ENCODE measurements around the gene OCIAD2. TPM values are rescaled to one million over a fixed set of nuclear protein-coding genes. Genes with fewer than 3 reads are reported as not detected.
"Not testable (repeated sequence)": the region's sequence is repeated elsewhere in the genome, so short reads cannot be mapped to it uniquely, and the experiment has no call there.

OCIAD2 gene
- total RNA-seq, 2 experiments from 2014 or later, result 64.0 TPM

DNA sequence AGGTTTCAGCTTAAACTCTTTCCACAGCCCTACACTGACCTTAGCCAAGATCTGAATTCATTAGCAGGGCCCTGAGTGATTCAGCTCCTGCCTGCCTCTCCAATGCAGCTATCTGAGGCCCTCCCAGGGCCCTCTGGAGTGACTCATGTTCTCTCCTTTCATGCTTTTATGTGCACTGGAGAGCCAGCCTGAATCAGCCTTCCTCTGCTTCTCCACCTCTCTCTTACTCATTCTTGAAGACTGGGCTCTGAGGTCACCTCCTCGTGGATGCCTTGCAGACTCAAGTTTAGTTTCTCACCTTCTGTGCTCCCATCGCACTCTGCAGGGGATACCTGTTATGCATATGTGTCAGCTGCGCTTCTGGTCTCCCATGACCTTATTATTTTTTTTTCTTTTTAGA, 3.1 kb upstream of the OCIAD2 start:
- CTCF ChIA-PET, result interaction anchor here (0.9 to 1.4 kb wide), 2 partner anchors 35 to 52 kb away, joined by 3 to 5 read pairs; no protein-coding TSS in a partner anchor
- POLR2A ChIA-PET, result no interaction called here

DNA sequence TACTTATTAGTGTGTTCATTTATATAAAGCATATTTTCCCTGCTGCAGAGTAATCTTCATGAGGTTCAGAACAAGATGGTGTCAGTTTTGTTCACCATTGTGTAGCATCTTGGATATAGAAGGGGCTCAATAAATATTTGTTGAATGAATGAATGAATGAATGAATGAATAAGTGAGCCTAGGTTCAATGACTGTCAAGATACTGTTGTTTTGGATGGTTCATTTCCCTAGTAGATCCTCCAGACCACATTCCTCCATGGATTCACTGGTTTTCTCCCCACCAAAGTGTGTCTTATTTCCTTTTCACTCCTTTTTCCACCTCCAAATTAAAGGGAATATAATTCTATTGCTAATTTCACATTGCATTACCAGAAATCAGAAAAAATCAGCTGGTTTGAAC, 2.1 kb upstream of the OCIAD2 start:
- POLR2A ChIA-PET, result no interaction called here
- CTCF ChIA-PET, result interaction anchor here (0.6 kb wide), 1 partner anchor 660 kb away, joined by 4 read pairs; no protein-coding TSS in a partner anchor

DNA sequence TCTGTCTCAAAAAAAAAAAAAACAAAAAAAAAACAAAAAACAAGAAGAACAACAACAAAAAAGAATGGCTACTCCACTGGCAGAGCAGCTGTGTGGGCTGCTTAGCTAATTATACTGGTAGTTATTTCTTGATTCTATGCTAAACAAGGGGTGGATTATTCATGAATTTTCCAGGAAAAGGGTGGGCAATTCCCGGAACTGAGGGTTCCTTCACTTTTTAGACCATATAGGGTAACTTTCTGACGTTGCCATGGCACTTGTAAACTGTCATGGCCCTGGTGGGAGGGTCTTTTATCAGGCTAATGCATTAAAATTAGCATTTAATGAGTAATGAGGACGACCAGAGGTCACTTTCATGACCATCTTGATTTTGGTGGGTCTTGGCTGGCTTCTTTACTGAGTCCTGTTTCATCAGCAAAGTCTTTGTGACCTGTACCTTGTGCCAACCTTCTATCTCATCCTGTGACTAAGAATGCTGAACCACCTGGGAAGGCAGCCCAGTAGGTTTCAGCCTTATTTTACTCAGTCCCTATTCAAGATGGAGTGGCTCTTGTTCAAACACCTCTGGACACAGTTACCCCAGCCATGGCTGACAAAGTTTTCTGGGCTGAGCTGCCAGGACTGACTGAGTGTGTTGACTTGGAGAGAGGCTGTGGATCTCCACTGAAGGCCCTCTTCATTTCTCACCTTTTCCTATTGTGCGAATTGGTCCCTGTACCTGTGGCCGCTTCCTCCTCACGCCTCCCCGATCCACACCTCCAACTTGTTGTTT, 1.3 kb upstream of the OCIAD2 start:
- ChIA-PET CTCF (interaction anchor here (0.6 to 1.8 kb wide), 2 partner anchors 17 to 659 kb away, joined by 4 read pairs; no protein-coding TSS in a partner anchor), POLR2A (no interaction called here)

DNA sequence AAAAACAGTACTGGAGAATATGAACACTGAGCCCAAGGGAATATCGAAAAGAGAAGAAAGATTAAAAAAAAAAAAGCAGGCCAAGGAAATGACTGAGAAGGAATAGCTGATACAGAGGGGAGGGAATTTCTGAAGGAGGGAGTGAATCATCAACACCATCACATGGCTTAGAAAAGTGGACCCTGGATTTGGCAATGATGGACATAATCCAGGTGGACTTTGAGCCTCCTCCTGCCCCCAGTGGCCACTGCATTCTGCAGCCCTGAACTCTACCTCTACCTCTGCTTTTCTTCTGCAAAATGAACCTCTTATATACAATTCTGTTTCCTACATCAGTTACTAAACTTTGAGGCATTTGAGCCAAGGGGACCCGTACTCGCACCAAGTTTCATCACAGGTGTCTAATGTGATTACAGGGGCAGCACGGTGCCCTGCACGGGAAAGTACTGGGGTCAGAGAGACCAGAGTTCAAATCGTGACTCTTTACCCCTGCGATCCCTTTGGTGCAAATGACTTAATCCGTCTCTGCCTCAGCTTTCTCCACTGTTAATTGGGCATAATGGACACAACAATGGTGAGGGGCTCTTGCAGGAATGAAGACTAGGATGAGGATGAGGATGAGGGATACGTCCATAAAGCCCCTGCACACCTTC, 1.1 kb downstream of the OCIAD2 start:
- ChIA-PET CTCF (no interaction called here), POLR2A (no interaction called here)

DNA sequence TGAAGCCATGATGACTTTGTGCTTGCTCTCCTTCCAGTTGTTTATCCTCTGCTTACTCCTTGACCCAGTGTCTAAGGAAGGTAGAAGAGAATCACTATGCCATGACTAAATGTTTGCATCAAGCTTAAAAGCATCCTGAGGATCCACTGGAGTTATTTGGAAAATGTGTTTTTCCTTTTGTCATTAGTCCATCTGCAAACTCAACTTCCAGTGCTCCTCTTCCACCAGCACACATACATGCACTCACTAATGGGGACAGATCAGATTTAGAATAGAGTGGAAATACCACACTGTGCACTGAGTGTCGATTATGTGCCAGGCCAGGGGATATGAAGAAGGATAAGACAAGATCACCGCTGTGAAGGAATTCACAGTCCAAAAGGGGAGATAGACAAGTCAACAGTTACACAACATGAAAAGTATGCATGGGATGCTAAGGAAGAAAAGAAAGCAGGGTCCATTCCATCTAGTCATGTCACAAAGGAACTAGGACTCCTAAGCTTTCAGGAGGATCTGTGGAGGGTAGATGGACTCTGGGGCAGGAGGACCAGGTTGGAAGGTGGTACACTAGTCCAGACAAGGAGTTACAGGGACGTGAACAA, 1.9 kb downstream of the OCIAD2 start:
- ChIA-PET CTCF (no interaction called here), POLR2A (no interaction called here)

DNA sequence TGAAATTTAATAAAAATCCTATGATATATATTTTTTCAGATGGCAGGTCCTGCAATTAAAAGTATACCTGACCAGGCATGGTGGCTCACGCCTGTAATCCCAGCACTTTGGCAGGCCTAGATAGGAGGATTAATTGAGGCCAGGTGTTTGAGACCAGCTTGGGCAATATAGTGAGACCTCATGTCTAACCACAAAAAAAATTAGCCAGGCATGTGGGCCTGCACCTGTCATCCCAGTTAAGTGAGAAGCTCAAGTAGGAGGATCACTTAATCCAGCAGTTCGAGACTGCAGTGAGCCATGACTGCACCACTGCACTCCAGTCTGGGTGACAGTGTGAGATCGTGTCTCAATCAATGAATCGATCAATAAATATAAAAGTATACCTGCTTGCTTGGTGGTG, 2.5 kb downstream of the OCIAD2 start:
- ChIA-PET POLR2A (no interaction called here), CTCF (no interaction called here)

DNA sequence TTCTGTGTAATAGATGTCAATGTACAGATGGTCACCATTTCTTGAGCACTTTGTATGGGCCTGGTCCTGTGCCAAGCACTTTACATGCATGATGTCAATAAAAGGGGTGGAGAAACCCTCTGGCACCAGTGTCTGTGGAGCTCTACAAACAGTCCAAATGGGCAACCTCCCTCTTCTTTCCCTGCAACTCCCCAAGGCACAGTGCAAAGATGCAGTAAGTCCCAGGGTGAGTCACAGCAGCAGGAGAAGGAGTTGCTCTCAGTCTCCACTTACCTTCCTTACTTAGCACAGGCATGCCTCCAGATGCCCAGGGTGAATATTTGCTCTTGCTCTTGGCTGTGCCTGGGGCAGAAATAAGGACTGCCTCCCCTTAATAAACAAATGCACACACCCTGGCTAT, 4.3 kb downstream of the OCIAD2 start:
- CTCF ChIA-PET, result no interaction called here
- POLR2A ChIA-PET, result no interaction called here

- ChIA-PET POLR2A (no interaction called here), CTCF (no interaction called here)
These were observed 5.4 kb downstream of the OCIAD2 start for GRCh38 chr4:48901196-48901595.

GRCh38 chr4:48899950-48900349, 6.6 kb downstream of the OCIAD2 start:
- CTCF ChIA-PET, result no interaction called here
- POLR2A ChIA-PET, result no interaction called here

DNA sequence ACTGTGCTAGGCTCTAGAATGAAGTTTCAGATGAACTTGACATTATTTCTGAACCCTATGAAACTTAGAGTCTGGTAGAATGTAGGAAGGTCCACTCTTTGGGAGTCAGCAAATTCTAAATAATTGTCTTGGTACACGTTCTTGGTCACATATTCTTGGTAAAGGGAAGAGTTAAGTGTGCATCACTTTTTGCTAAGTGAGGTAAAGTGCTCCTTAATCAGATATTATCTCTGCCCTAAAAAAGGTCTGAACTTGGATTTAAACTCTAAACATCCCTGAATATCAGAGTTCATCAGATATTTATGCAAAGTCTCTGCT, 7.2 kb downstream of the OCIAD2 start:
- POLR2A ChIA-PET, result no interaction called here
- CTCF ChIA-PET, result no interaction called here

DNA sequence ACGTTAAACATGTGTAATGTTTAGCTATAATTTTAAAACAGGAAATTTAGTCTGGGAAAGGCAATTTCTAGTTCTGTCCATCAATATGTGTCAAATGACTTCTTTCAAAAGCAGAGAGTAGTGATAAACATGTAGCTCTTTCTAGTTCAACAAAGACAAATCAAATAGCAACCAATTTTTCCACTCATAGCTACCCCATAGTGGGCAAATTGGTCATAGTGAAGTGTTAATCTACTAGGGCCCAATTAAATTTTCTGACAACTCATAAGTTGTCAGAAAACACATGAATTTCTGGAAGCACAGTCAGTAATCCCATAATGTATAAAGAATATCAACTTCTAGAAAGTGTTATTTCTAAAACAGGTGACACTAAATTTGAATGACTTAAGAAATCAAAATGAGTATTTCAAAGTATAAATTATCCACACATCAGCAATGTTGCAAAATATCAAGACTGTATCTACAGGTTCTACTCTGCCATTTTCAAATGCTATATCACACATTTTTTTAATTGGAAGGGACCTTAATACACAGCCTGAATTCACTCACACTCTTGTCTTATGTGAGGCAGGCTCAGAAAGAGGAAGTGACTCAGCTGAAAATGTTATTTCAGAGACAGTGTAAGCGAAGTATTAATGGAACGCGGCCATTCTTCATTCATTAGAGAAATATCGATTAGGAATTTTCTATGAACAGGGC, 7.7 kb downstream of the OCIAD2 start:
- CTCF ChIA-PET, result no interaction called here
- POLR2A ChIA-PET, result no interaction called here

GRCh38 chr4:48896845-48897244, 9.7 kb downstream of the OCIAD2 start:
- ChIA-PET POLR2A (interaction anchor here (0.5 kb wide), 1 partner anchor 487 kb away, joined by 3 read pairs; no protein-coding TSS in a partner anchor), CTCF (no interaction called here)

- CTCF ChIA-PET, result no interaction called here
These were observed 15.4 kb downstream of the OCIAD2 start for GRCh38 chr4:48891028-48891619.

DNA sequence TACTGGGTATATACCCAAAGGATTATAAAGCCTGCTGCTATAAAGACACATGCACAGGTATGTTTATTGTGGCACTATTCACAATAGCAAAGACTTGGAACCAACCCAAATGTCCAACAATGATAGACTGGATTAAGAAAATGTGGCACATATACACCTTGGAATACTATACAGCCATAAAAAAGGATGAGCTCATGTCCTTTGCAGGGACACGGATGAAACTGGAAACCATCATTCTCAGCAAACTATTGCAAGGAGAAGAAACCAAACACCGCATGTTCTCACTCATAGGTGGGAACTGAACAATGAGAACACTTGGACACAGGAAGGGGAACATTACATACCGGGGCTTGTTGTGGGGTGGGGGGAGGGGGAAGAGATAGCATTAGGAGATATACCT, 16.8 kb downstream of the OCIAD2 start:
- CTCF ChIA-PET, result not testable (repeated sequence)

More at GRCh38 chr4:48891028-48891619, 15.4 kb downstream of the OCIAD2 start:
- POLR2A ChIA-PET, result no interaction called here

GRCh38 chr4:48881646-48882045, 24.9 kb downstream of the OCIAD2 start:
- POLR2A ChIA-PET, CTCF ChIA-PET: not testable (repeated sequence)

More for the DNA sequence above, 16.8 kb downstream of the OCIAD2 start:
- POLR2A ChIA-PET, result not testable (repeated sequence)

GRCh38 chr4:48879561-48880442, 26.8 kb downstream of the OCIAD2 start:
- POLR2A ChIA-PET, result no interaction called here
- CTCF ChIA-PET, result no interaction called here

GRCh38 chr4:48877827-48878535, 28.6 kb downstream of the OCIAD2 start:
- CTCF ChIA-PET, result no interaction called here
- POLR2A ChIA-PET, result no interaction called here

DNA sequence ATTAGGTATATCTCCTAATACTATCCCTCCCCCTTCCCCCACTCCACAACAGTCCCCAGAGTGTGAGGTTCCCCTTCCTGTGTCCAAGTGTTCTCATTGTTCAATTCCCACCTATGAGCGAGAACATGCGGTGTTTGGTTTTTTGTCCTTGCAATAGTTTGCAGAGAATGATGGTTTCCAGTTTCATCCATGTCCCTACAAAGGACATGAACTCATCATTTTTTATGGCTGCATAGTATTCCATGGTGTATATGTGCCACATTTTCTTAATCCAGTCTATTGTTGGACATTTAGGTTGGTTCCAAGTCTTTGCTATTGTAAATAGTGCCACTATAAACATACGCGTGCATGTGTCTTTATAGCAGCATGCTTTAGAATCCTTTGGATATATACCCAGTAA, 41.9 kb downstream of the OCIAD2 start:
- CTCF ChIA-PET, POLR2A ChIA-PET: not testable (repeated sequence)

- ChIA-PET CTCF (no interaction called here), POLR2A (no interaction called here)
These were observed 42.8 kb downstream of the OCIAD2 start for GRCh38 chr4:48863728-48864127.

Measured in activated CD8-positive, alpha-beta memory T cell treated with anti-CD3 and anti-CD28 coated beads for 36 hours (primary cell).